WI38 (cell line): ENCODE results near the gene NDUFA1.
A peak's percentile ranks its signal among the peaks of the same experiment; 100 is the strongest.
"Not testable (repeated sequence)": the region's sequence is repeated elsewhere in the genome, so short reads cannot be mapped to it uniquely, and the experiment has no call there.

Experiments
- H3K4me3 ChIP-seq: 2 replicates; pipeline ENCODE4 v1.5.1; 2011; ENCODE audit warnings: low read depth, mild to moderate bottlenecking, control low read depth, low read length
- TF ChIP-seq, protein P1 (sequence below): IDR thresholded peaks from 2 replicates; pipeline ENCODE4 v1.5.1; 2012; ENCODE audit warnings: low read depth, mild to moderate bottlenecking, control low read depth, low read length

The NDUFA1 gene

DNA sequence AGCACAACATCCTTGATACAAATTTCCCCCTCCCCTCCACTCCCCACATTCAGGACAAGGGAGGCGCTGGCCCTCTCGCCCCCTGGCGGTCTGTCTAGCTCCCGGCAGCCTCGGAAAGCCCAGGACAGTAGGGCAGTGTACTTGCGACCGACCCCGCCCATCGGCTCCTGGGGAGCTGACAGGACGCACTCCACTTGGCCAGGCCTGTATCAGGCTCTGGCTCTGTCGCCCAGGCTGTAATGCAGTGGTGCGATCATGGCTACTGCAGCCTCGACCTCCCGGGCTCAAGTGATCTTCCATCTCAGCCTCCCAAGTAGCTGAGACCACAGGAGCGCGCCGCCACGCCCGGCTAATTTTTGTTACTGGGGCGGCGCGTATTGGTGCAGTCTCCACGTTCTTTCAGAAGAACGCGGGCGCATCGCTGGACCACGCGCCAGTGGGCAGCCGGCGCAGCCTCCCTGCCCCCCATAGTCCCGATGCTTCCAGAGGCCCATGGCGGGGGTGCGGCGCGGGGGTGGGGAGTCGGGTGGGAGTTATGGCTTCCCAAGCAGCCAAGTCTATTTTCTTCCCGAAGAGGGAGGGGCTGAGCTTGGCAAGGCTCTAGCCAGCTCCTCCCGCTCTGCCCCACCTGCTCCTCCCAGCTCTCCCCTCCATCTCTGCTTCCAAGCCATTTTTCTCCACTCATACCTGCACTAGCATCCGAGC lies 16.2 kb downstream of the NDUFA1 start:
- TF ChIP-seq, protein P1, sequence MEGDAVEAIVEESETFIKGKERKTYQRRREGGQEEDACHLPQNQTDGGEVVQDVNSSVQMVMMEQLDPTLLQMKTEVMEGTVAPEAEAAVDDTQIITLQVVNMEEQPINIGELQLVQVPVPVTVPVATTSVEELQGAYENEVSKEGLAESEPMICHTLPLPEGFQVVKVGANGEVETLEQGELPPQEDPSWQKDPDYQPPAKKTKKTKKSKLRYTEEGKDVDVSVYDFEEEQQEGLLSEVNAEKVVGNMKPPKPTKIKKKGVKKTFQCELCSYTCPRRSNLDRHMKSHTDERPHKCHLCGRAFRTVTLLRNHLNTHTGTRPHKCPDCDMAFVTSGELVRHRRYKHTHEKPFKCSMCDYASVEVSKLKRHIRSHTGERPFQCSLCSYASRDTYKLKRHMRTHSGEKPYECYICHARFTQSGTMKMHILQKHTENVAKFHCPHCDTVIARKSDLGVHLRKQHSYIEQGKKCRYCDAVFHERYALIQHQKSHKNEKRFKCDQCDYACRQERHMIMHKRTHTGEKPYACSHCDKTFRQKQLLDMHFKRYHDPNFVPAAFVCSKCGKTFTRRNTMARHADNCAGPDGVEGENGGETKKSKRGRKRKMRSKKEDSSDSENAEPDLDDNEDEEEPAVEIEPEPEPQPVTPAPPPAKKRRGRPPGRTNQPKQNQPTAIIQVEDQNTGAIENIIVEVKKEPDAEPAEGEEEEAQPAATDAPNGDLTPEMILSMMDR, result peak; percentile 74
- H3K4me3 ChIP-seq, result peak overlapping the region; percentile 49

DNA sequence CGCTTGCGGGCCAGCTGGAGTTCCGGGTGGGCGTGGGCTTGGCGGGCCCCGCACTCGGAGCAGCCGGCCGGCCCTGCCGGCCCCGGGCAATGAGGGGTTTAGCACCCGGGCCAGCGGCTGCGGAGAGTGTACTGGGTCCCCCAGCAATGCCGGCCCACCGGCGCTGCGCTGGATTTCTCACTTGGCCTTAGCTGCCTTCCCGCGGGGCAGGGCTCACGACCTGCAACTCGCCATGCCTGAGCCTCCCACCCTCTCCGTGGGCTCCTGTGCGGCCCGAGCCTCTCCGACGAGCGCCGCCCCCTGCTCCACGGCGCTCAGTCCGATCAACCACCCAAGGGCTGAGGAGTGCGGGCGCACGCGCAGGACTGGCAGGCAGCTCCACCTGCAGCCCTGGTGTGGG lies 19.0 kb downstream of the NDUFA1 start:
- H3K4me3 ChIP-seq, result not testable (repeated sequence)

DNA sequence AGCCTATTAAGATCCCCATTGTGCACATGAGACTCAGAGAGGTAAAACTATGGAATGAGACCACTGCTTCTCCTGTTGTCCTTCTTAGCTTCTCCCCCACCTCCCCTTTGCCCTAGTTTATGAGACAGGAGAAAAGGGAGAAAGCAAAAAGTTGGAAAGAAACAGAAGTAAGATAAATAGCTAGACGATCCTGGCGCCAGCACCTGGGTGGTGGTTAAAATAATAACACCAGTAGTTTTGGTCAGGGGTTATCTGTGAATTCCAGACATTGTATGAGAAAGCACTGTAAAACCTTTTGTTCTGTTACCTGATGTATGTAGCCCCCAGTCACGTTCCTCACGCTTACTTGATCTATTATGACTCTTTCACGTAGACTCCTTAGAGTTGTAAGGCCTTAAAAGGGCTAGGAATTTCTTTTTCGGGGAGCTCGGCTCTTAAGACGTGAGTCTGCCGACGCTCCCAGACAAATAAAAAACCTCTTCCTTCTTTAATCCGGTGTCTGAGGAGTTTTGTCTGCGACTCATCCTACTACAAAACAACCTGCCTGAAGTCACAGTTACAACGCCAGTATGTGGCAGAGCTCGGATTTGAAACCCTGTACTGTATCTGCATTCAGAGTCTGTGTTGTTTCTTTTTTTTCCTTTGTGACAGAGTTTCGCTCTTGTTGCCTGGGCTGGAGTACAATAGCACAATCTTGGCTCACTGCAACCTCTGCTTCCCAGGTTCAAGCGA lies 20.5 kb downstream of the NDUFA1 start:
- not testable (repeated sequence) for H3K4me3 ChIP-seq

DNA sequence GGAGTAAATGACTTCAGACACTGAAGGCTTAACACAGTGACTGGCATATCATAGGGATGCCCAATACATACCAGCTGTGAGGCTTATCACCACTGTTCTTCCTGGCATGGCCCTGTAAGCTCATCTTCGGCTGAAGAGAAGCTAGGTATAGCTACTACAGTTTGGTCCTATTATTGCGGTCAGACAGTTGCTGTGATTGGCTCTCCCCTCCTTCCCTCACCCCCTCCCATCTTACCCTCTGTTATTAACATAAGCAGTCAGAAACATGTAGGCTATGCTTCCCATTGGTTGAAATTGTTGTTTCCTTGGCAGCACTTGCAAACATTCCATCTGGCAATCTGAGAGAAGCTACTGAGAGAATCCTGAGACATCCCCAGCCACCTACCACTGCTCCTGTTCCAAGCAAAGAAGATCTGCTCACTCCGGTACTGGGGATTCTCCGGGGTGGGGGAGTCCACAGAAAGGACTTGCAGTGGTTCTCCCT lies 24.3 kb downstream of the NDUFA1 start, which contains the start of gene AKAP14:
AKAP14 (plus strand) TSS at position 51 of the 484 bp plus-strand sequence. CDS start 7,331 bp downstream, outside the sequence.
- no peak within 1 kb of the TSS for H3K4me3 ChIP-seq
- TF ChIP-seq, protein P1, result no peak

DNA sequence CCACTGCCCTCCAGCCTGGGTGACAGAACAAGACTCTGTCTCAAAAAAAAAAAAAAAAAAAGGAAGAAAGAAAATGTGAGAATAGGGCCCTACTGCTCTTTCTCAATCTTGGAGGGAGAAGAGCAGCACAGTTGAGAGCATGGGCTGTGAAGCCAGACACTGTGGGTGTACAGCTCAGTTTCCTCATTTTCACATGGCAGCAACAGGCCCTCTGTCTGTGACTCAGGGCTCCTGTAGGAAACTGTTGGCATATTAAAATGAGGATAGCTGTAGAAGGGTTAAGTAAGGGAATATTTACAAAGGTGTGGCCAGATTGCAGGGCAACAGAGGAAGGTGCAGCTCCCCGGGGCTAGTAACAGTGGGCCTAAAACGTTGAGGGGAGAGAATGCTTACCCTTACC lies 27.5 kb downstream of the NDUFA1 start:
- no peak overlapping the region for H3K4me3 ChIP-seq
- TF ChIP-seq, protein P1, result no peak

DNA sequence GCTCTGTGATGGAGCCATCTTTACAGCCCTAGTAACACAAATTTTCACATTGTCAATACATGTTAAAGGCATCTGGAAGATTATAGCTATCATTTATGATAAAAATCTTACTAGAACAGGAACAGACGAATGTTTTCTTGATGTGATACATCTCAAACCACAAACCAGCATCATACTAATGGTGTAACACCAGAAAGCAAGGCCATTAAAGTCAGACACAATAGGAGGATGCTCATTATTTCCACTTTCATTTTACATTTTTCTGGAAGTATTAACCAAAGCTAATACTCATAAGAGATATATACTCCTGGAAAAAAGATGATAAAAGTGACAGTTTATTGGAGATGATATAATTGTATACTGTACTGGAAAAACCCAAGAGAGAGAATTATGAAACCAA lies 29.3 kb downstream of the NDUFA1 start:
- TF ChIP-seq, protein P1, result no peak
- no peak overlapping the region for H3K4me3 ChIP-seq

DNA sequence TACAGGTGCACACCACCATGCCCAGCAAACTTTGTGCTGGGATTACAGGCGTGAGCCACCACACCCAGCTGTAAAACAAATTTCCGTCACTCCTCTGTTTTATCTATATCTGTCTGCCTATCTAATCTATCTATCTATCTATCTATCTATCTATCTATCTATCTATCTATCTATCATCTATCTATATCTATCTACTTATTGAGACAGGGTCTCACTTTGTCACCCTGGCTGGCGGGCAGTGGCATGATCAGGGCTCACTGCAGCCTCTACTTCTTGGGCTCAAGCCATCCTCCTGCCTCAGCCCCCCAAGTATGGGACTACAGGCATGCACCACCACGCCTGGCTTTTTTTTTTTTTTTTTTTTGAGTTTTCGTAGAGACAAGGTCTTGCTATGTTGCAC lies 44.7 kb downstream of the NDUFA1 start:
- TF ChIP-seq, protein P1, result no peak
- no peak overlapping the region for H3K4me3 ChIP-seq

DNA sequence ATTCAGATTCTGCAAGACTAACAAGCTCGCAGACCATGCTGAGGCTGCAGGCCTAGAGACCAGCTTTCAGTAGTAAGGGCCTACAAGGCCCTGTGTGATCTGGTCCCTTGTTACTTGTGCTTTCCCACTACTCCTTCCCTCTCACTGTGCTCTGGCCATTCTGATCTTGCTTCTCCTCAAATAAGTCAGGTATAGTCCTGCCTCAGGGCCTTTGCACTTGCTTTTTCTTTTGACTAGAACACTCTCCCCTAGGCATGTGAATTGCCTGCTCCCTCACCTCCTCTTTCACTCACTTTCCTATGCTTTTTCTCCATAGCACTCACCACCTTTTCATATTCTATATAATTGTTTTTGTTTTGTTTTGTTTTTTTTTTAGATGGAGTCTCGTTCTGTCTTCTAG lies 46.2 kb downstream of the NDUFA1 start:
- TF ChIP-seq, protein P1, result no peak
- H3K4me3 ChIP-seq, result no peak overlapping the region
